ENCODE measurements around the gene UNC5A. TPM values are rescaled to one million over a fixed set of nuclear protein-coding genes. Genes with fewer than 3 reads are reported as not detected.

UNC5A gene
- total and polyA plus RNA-seq, 3 donors from 2014 or later = 1.7 to 2.0 (median 1.8) TPM

DNA sequence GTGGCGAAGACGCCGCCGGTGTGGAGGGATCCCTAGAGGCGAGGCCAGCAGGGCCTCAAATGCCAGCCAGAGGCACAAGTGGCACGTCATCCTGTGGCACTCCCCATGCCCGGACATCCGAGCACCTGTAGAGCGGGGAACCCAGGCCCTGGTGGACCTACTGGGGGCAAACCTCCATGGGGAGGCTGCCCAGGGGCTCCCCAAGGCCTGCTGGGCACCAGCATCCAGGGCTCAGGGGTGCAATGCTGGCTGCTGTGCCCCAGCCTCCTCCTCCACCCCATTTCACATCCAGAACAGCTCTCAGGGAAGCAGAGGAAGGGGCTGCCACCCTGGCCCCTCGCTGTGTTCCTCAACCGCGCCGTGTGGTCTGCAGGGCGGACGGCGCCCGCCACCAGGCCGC is 45.2 kb downstream of the UNC5A start:
- Histone ChIP-seq H3K4me1 (no peaks in the 10 kb centered on the region), H3K27me3 (no peaks in the 10 kb centered on the region), H3K9me3 (no peaks in the 10 kb centered on the region), H3K27ac (no peak overlapping the region), H3K4me3 (no peak overlapping the region), H3K36me3 (ENCODE audit: low read depth, missing control alignments) (no peaks in the 10 kb centered on the region)
- TF ChIP-seq, protein P1, sequence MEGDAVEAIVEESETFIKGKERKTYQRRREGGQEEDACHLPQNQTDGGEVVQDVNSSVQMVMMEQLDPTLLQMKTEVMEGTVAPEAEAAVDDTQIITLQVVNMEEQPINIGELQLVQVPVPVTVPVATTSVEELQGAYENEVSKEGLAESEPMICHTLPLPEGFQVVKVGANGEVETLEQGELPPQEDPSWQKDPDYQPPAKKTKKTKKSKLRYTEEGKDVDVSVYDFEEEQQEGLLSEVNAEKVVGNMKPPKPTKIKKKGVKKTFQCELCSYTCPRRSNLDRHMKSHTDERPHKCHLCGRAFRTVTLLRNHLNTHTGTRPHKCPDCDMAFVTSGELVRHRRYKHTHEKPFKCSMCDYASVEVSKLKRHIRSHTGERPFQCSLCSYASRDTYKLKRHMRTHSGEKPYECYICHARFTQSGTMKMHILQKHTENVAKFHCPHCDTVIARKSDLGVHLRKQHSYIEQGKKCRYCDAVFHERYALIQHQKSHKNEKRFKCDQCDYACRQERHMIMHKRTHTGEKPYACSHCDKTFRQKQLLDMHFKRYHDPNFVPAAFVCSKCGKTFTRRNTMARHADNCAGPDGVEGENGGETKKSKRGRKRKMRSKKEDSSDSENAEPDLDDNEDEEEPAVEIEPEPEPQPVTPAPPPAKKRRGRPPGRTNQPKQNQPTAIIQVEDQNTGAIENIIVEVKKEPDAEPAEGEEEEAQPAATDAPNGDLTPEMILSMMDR (IDR thresholded peaks at IDR 0.05) = no peak
- no peak for TF ChIP-seq POLR2A (IDR thresholded peaks at IDR 0.05)
- 85 to 96% methylated on average over 10 to 18 of the region's 18 CpGs for WGBS, 2 donors
- no peak for DNase-seq
- intact Hi-C loops (cut with DNase I; ENCODE audit: low total_unique reads) = no loop called here

DNA sequence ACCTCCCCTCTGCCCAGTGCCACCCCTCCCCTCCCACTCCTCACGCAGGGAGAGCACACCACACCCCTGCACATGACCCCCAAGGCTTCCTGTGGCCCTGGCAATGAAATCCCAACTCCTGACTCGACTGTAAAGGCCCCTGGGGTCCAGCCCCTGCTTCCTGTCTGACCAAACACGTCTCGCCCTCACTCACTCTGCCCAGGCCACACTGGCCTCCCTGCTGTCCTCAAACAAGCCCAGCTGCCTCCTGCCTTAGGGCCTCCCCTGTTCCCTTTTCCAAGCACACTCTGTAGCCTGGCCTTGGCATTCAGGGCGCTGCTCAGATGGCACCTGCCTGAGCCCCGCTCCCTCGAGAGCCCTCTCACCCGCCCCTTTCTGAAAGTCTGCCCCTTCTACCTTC is 46.4 kb downstream of the UNC5A start:
- Histone ChIP-seq H3K36me3 (ENCODE audit: low read depth, missing control alignments) (no peaks in the 10 kb centered on the region), H3K27me3 (no peaks in the 10 kb centered on the region), H3K9me3 (no peaks in the 10 kb centered on the region), H3K27ac (no peak overlapping the region), H3K4me1 (no peaks in the 10 kb centered on the region), H3K4me3 (no peak overlapping the region)
- WGBS, 2 donors = 70 to 79% methylated on average over 8 of the region's 8 CpGs
- TF ChIP-seq, protein P1 (IDR thresholded peaks at IDR 0.05) = no peak
- TF ChIP-seq POLR2A (IDR thresholded peaks at IDR 0.05) = no peak
- DNase-seq = no peak
- intact Hi-C loops (cut with DNase I; ENCODE audit: low total_unique reads) = no loop called here

DNA sequence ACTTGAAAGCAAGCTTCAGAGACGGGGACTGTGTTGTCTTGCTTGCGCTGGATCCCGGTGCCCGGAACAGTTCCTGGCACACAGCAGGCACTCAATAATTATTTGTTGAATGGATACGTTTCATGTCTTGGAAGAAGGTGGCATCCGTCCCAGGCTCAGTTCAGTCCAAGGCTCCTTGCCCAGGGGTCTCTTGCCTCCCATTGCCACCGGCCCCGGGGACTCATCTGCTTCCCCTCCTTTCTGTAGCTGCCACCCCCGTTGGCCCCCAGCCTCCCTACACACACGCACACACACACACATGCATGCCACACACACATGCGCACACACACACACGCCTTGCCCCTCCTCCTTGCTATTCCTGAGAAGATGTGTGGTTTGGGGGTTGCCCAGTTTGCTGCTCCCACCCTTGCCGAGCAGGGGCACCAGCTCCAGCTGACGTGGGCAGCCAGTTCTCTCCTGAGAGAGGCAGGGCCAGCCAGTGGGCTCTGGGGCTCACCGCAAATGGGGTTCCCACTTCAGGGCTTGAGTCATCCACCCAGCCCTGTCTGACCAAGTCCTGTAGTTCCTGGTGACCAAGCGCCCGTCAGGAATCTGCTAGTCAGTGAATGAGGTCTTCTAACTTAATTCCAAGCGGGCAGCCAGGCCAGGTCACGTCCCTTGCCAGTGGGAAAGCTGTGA is 47.0 kb downstream of the UNC5A start:
- DNase-seq = no peak
- Histone ChIP-seq H3K27me3 (no peaks in the 10 kb centered on the region), H3K4me3 (no peak overlapping the region), H3K4me1 (no peaks in the 10 kb centered on the region), H3K36me3 (ENCODE audit: low read depth, missing control alignments) (no peaks in the 10 kb centered on the region), H3K9me3 (no peaks in the 10 kb centered on the region), H3K27ac (no peak overlapping the region)
- 71 to 76% methylated on average over 17 to 19 of the region's 19 CpGs for WGBS, 2 donors
- TF ChIP-seq, protein P1 (IDR thresholded peaks at IDR 0.05) = no peak
- intact Hi-C loops (cut with DNase I; ENCODE audit: low total_unique reads) = no loop called here

DNA sequence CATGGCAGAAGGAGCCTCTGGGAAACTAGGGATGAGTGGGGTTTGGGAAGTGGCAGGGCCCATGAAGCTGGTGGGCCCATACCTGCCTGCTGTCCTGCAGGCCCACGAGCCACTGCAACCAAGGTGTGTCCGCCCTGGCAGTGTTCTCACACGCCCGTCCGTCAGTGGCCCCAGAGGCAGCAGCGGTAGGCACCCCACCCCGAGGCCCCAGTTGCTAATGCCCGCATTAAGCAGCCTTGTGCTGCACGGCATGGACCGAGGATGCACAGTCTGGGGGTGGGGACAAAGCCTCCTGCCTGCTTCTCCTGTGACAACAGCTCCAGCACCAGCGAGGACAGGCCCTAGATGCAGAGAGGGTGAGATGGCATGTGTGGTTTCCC is 47.5 kb downstream of the UNC5A start:
- no peaks in the 10 kb centered on the region for H3K4me1 ChIP-seq
- no peaks in the 10 kb centered on the region for H3K36me3 ChIP-seq (ENCODE audit: low read depth, missing control alignments)
- TF ChIP-seq, protein P1 (IDR thresholded peaks at IDR 0.05) = no peak
- TF ChIP-seq POLR2A (IDR thresholded peaks at IDR 0.05) = no peak
- intact Hi-C loops (cut with DNase I; ENCODE audit: low total_unique reads) = no loop called here
- H3K27ac ChIP-seq = no peak overlapping the region
- no peak overlapping the region for H3K4me3 ChIP-seq
- H3K27me3 ChIP-seq = no peaks in the 10 kb centered on the region
- H3K9me3 ChIP-seq = no peaks in the 10 kb centered on the region
- WGBS, 2 donors = 70 to 85% methylated on average over 2 to 11 of the region's 11 CpGs
- no peak for DNase-seq

DNA sequence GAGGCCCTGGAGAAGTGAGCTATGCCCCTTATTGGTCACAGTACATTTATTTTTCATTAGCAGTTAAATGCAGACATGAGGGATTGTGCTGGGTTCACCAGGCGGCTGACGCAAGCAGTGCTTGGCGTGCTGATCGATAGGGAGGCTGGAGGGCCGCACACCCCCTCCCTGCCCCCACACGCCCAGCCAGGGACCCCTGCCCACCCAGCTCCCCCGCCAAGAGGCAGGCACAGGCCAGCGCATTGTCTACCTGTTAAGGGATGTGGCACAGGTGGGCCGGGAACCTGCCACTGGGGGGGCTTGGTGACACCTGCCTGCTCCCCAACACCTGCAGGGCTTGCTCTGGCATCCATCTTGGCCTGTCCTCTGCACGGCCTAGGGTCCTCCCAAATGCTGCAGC is 49.6 kb downstream of the UNC5A start:
- TF ChIP-seq POLR2A (IDR thresholded peaks at IDR 0.05) = no peak
- TF ChIP-seq, protein P1 (IDR thresholded peaks at IDR 0.05) = no peak
- H3K27ac ChIP-seq = no peak overlapping the region
- no peaks in the 10 kb centered on the region for H3K27me3 ChIP-seq
- intact Hi-C loops (cut with DNase I; ENCODE audit: low total_unique reads) = no loop called here
- no peaks in the 10 kb centered on the region for H3K4me1 ChIP-seq
- no peaks in the 10 kb centered on the region for H3K9me3 ChIP-seq
- H3K4me3 ChIP-seq = no peak overlapping the region
- WGBS, 2 donors = 82 to 94% methylated on average over 2 to 9 of the region's 10 CpGs
- no peaks in the 10 kb centered on the region for H3K36me3 ChIP-seq (ENCODE audit: low read depth, missing control alignments)
- DNase-seq = no peak

Measured in testis (tissue), 3 donors.